Stimulated activated naive CD8-positive, alpha-beta T cell treated with anti-CD3 and anti-CD28 coated beads, Interleukin-15, Interleukin-2, amounts not matched to agents 100 ng/mL and 50 ng/mL, for 24 hours (primary cell): ENCODE data around the gene CRTC2.

Experiments used
- H3K27ac Mint-ChIP-seq: one replicate; pipeline ENCODE4 v1.8.0; 2021; ENCODE audit warnings: mild to moderate bottlenecking, mixed read lengths
- H3K27me3 Mint-ChIP-seq: one replicate; pipeline ENCODE4 v1.8.0; 2021; ENCODE audit warnings: mixed read lengths
- H3K36me3 Mint-ChIP-seq: one replicate; pipeline ENCODE4 v1.8.0; 2021; ENCODE audit warnings: low read depth, mixed read lengths
- H3K4me1 Mint-ChIP-seq: one replicate; pipeline ENCODE4 v1.8.0; 2021; ENCODE audit warnings: low read depth, mixed read lengths
- H3K4me3 Mint-ChIP-seq: one replicate; pipeline ENCODE4 v1.8.0; 2021; ENCODE audit warnings: mild to moderate bottlenecking, mixed read lengths
- H3K9me3 Mint-ChIP-seq: one replicate; pipeline ENCODE4 v1.8.0; 2021; ENCODE audit warnings: mixed read lengths

CRTC2 gene

GRCh38 chr1:153945795-153946621 is 12.4 kb downstream of the CRTC2 start:
- Mint-ChIP-seq H3K4me3 (peak overlapping the region; percentile 93), H3K27ac (peak overlapping the region; percentile 83), H3K9me3 (no peaks in the 10 kb centered on the region), H3K27me3 (no peaks in the 10 kb centered on the region), H3K4me1 (peaks cover 26% of the 10 kb centered on the region), H3K36me3 (peaks cover 47% of the 10 kb centered on the region)

- H3K27ac Mint-ChIP-seq: peak overlapping the region; percentile 83
- peaks cover 45% of the 10 kb centered on the region for H3K36me3 Mint-ChIP-seq
Measured at GRCh38 chr1:153945131-153945794, 13.1 kb downstream of the CRTC2 start.

GRCh38 chr1:153944827-153945117 is 13.6 kb downstream of the CRTC2 start:
- peaks cover 46% of the 10 kb centered on the region for H3K36me3 Mint-ChIP-seq
- no peaks in the 10 kb centered on the region for H3K27me3 Mint-ChIP-seq
- H3K9me3 Mint-ChIP-seq: no peaks in the 10 kb centered on the region
- H3K4me3 Mint-ChIP-seq: peak overlapping the region; percentile 93
- H3K4me1 Mint-ChIP-seq: peaks cover 31% of the 10 kb centered on the region
- peak overlapping the region; percentile 83 for H3K27ac Mint-ChIP-seq

More at GRCh38 chr1:153945131-153945794, 13.1 kb downstream of the CRTC2 start:
- no peaks in the 10 kb centered on the region for H3K9me3 Mint-ChIP-seq
- H3K27me3 Mint-ChIP-seq: no peaks in the 10 kb centered on the region
- H3K4me3 Mint-ChIP-seq: peak overlapping the region; percentile 93
- peaks cover 30% of the 10 kb centered on the region for H3K4me1 Mint-ChIP-seq

GRCh38 chr1:153944005-153944826 is 14.2 kb downstream of the CRTC2 start:
- peaks cover 49% of the 10 kb centered on the region for H3K36me3 Mint-ChIP-seq
- peak overlapping the region; percentile 83 for H3K27ac Mint-ChIP-seq
- H3K4me3 Mint-ChIP-seq: peak overlapping the region; percentile 93
- peaks cover 31% of the 10 kb centered on the region for H3K4me1 Mint-ChIP-seq
- no peaks in the 10 kb centered on the region for H3K27me3 Mint-ChIP-seq
- H3K9me3 Mint-ChIP-seq: no peaks in the 10 kb centered on the region

- peaks cover 31% of the 10 kb centered on the region for H3K4me1 Mint-ChIP-seq
Measured at GRCh38 chr1:153942766-153943549, 15.5 kb downstream of the CRTC2 start.

GRCh38 chr1:153941826-153942725 is 16.3 kb downstream of the CRTC2 start:
- Mint-ChIP-seq H3K4me3 (no peak overlapping the region), H3K9me3 (no peaks in the 10 kb centered on the region), H3K27ac (no peak overlapping the region), H3K27me3 (no peaks in the 10 kb centered on the region), H3K4me1 (peaks cover 29% of the 10 kb centered on the region), H3K36me3 (peaks cover 58% of the 10 kb centered on the region)

More at GRCh38 chr1:153942766-153943549, 15.5 kb downstream of the CRTC2 start:
- no peaks in the 10 kb centered on the region for H3K27me3 Mint-ChIP-seq
- H3K4me3 Mint-ChIP-seq: no peak overlapping the region
- peaks cover 51% of the 10 kb centered on the region for H3K36me3 Mint-ChIP-seq
- H3K27ac Mint-ChIP-seq: no peak overlapping the region
- no peaks in the 10 kb centered on the region for H3K9me3 Mint-ChIP-seq

GRCh38 chr1:153940756-153941155 is 17.7 kb downstream of the CRTC2 start:
- H3K4me1 Mint-ChIP-seq: peaks cover 24% of the 10 kb centered on the region
- H3K9me3 Mint-ChIP-seq: no peaks in the 10 kb centered on the region
- H3K36me3 Mint-ChIP-seq: peaks cover 64% of the 10 kb centered on the region
- H3K27ac Mint-ChIP-seq: peak overlapping the region; percentile 75
- no peaks in the 10 kb centered on the region for H3K27me3 Mint-ChIP-seq
- H3K4me3 Mint-ChIP-seq: no peak overlapping the region

GRCh38 chr1:153939476-153939875 is 18.9 kb downstream of the CRTC2 start:
- H3K4me1 Mint-ChIP-seq: peaks cover 19% of the 10 kb centered on the region
- no peaks in the 10 kb centered on the region for H3K27me3 Mint-ChIP-seq
- H3K9me3 Mint-ChIP-seq: no peaks in the 10 kb centered on the region
- H3K4me3 Mint-ChIP-seq: no peak overlapping the region
- H3K27ac Mint-ChIP-seq: peak overlapping the region; percentile 45
- peaks cover 72% of the 10 kb centered on the region for H3K36me3 Mint-ChIP-seq

GRCh38 chr1:153938996-153939395 is 19.4 kb downstream of the CRTC2 start:
- H3K9me3 Mint-ChIP-seq: no peaks in the 10 kb centered on the region
- H3K27ac Mint-ChIP-seq: peak overlapping the region; percentile 45
- H3K4me3 Mint-ChIP-seq: no peak overlapping the region
- H3K36me3 Mint-ChIP-seq: peaks cover 74% of the 10 kb centered on the region
- peaks cover 15% of the 10 kb centered on the region for H3K4me1 Mint-ChIP-seq
- no peaks in the 10 kb centered on the region for H3K27me3 Mint-ChIP-seq

- peaks cover 5% of the 10 kb centered on the region for H3K4me1 Mint-ChIP-seq
- H3K27me3 Mint-ChIP-seq: no peaks in the 10 kb centered on the region
- H3K9me3 Mint-ChIP-seq: no peaks in the 10 kb centered on the region
- no peak overlapping the region for H3K4me3 Mint-ChIP-seq
- peaks cover 75% of the 10 kb centered on the region for H3K36me3 Mint-ChIP-seq
- H3K27ac Mint-ChIP-seq: no peak overlapping the region
Measured at GRCh38 chr1:153937331-153937730, 21.1 kb downstream of the CRTC2 start.

GRCh38 chr1:153936011-153936802 is 22.2 kb downstream of the CRTC2 start:
- H3K27ac Mint-ChIP-seq: no peak overlapping the region
- peaks cover 5% of the 10 kb centered on the region for H3K4me1 Mint-ChIP-seq
- peaks cover 71% of the 10 kb centered on the region for H3K36me3 Mint-ChIP-seq
- H3K4me3 Mint-ChIP-seq: no peak overlapping the region
- no peaks in the 10 kb centered on the region for H3K9me3 Mint-ChIP-seq
- H3K27me3 Mint-ChIP-seq: no peaks in the 10 kb centered on the region

- no peaks in the 10 kb centered on the region for H3K9me3 Mint-ChIP-seq
- peaks cover 60% of the 10 kb centered on the region for H3K36me3 Mint-ChIP-seq
- no peak overlapping the region for H3K4me3 Mint-ChIP-seq
- H3K4me1 Mint-ChIP-seq: no peaks in the 10 kb centered on the region
- no peak overlapping the region for H3K27ac Mint-ChIP-seq
- H3K27me3 Mint-ChIP-seq: no peaks in the 10 kb centered on the region
Measured at GRCh38 chr1:153934746-153935145, 23.7 kb downstream of the CRTC2 start.

GRCh38 chr1:153933955-153934354 is 24.5 kb downstream of the CRTC2 start:
- Mint-ChIP-seq H3K9me3 (no peaks in the 10 kb centered on the region), H3K27me3 (no peaks in the 10 kb centered on the region), H3K27ac (no peak overlapping the region), H3K4me3 (no peak overlapping the region), H3K4me1 (peaks cover 3% of the 10 kb centered on the region), H3K36me3 (peaks cover 60% of the 10 kb centered on the region)
